OCI-LY3 (cell line): Measurements from ENCODE around the gene PCNX2.

ENCODE experiments used
- H2AFZ ChIP-seq: fragments of 200-600, 300-600 bp; shearing (Covaris generic); 2 replicates; pipeline ENCODE4 v1.6.0; 2014; ENCODE audit warnings: antibody characterized with exemption, low read depth, low read length
- H3K27ac ChIP-seq: fragments of 200-600, 300-600 bp; sonication (generic); 2 replicates; pipeline ENCODE4 v1.5.1; 2014; ENCODE audit warnings: mild to moderate bottlenecking, low read length, moderate library complexity, mixed read lengths
- H3K27me3 ChIP-seq: fragments of 200-600, 300-600 bp; sonication (generic); 2 replicates; pipeline ENCODE4 v1.6.1; 2014; ENCODE audit warnings: low read depth, low read length, mixed read lengths
- H3K36me3 ChIP-seq: fragments of 200-600, 300-600 bp; sonication (generic); replicated peaks from 2 replicates; pipeline ENCODE3; 2014; ENCODE audit warnings: low read depth, low read length, mixed read lengths
- H3K4me1 ChIP-seq: fragments of 300-600, 200-600 bp; sonication (generic); 2 replicates; pipeline ENCODE4 v1.6.1; 2014; ENCODE audit warnings: low read length, mixed read lengths
- H3K4me2 ChIP-seq: fragments of 200-600, 300-600 bp; sonication (generic); 2 replicates; pipeline ENCODE4 v1.6.1; 2014; ENCODE audit warnings: low read length, mixed read lengths
- H3K4me3 ChIP-seq: fragments of 300-600, 200-600 bp; sonication (generic); 2 replicates; pipeline ENCODE4 v1.5.1; 2014; ENCODE audit warnings: antibody characterized with exemption, mild to moderate bottlenecking, low read length, moderate library complexity
- H3K79me2 ChIP-seq: fragments of 300-600, 200-600 bp; shearing (Covaris generic); 2 replicates; pipeline ENCODE4 v1.6.1; 2014; ENCODE audit warnings: mild to moderate bottlenecking, low read length, mixed read lengths
- H3K9ac ChIP-seq: fragments of 300-600, 200-600 bp; shearing (Covaris generic); 2 replicates; pipeline ENCODE4 v1.6.0; 2014; ENCODE audit warnings: mild to moderate bottlenecking, low read length, moderate library complexity
- H3K9me3 ChIP-seq: fragments of 200-600, 300-600 bp; shearing (Covaris generic); 2 replicates; pipeline ENCODE4 v1.6.1; 2014; ENCODE audit warnings: low read length, mixed read lengths; ENCODE audit not compliant: insufficient read depth
- H4K20me1 ChIP-seq: fragments of 200-600, 300-600 bp; sonication (generic); 2 replicates; pipeline ENCODE4 v1.6.1; 2016; ENCODE audit warnings: low read length, mixed read lengths; ENCODE audit not compliant: insufficient read depth
- EZH2phosphoT487 ChIP-seq: fragments of 200-600 bp; shearing (Covaris generic); IDR thresholded peaks from 2 replicates; pipeline ENCODE4 v1.6.1; 2018; ENCODE audit warnings: antibody characterized with exemption, mixed run types, low read depth
- TF ChIP-seq, protein P1 (sequence below): fragments of 200-600, 300-600 bp; sonication (generic); IDR thresholded peaks from 2 replicates; pipeline ENCODE4 v1.5.1; 2014; ENCODE audit warnings: antibody characterized with exemption, low read length, low read depth

PCNX2 gene

DNA sequence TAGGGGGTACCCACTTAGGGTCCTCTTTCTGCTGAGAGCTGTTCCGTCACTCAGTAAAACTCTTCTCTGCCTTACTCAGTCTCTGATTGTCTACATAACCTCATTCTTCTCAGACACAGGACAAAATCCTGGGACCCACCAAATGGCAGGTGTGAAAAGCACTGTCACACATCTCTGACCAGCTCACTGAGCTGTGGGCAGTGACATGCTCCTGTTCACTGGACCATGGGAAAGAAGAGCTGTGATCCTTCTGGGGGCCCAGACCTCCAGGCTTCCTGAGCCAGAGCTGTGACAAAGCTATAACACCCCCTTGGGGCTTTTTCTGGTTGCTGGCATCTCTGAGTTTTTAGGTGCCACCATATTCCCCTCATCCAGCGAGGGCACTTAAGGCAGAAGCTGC is 229.4 kb downstream of the PCNX2 start:
- H3K4me2 ChIP-seq, result no peak overlapping the region
- no peak overlapping the region for H3K27ac ChIP-seq
- H3K4me1 ChIP-seq, result peaks cover 6% of the 10 kb centered on the region
- no peaks in the 10 kb centered on the region for H4K20me1 ChIP-seq
- peaks cover 6% of the 10 kb centered on the region for H3K36me3 ChIP-seq
- no peak overlapping the region for H3K4me3 ChIP-seq
- peaks cover 5% of the 10 kb centered on the region; the same call in 1 of the 2 replicates for H3K9me3 ChIP-seq
- no peak overlapping the region for H2AFZ ChIP-seq
- H3K79me2 ChIP-seq, result no peaks in the 10 kb centered on the region
- H3K9ac ChIP-seq, result no peak overlapping the region
- no peak for TF ChIP-seq EZH2phosphoT487
- TF ChIP-seq, protein P1, sequence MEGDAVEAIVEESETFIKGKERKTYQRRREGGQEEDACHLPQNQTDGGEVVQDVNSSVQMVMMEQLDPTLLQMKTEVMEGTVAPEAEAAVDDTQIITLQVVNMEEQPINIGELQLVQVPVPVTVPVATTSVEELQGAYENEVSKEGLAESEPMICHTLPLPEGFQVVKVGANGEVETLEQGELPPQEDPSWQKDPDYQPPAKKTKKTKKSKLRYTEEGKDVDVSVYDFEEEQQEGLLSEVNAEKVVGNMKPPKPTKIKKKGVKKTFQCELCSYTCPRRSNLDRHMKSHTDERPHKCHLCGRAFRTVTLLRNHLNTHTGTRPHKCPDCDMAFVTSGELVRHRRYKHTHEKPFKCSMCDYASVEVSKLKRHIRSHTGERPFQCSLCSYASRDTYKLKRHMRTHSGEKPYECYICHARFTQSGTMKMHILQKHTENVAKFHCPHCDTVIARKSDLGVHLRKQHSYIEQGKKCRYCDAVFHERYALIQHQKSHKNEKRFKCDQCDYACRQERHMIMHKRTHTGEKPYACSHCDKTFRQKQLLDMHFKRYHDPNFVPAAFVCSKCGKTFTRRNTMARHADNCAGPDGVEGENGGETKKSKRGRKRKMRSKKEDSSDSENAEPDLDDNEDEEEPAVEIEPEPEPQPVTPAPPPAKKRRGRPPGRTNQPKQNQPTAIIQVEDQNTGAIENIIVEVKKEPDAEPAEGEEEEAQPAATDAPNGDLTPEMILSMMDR, result no peak
- 0 out of 2 replicates have a peak, but pooled peaks cover 3% of the 10 kb centered on the region for H3K27me3 ChIP-seq

DNA sequence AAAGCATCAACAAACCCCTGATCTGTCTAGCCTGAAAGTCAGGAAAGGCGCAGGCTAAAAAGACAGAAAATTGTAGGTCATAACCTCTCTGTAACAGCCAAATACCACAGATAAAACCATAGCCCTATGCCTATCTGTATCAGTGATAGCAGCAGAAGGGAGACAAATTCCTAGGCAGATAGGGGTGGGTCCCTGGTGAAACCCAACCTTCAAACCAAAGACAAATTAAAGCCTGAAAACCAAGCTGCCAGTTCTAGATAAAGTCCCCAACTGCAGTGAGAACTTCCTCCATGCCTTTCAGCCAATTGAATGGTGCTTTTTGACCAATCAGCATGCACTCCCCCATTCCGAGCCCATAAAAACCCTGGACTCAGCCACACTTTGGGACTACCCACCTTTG is 229.8 kb downstream of the PCNX2 start:
- H2AFZ ChIP-seq, result no peak overlapping the region
- H3K27ac ChIP-seq, result no peak overlapping the region
- 0 out of 2 replicates have a peak, but pooled peaks cover 3% of the 10 kb centered on the region for H3K27me3 ChIP-seq
- no peaks in the 10 kb centered on the region for H4K20me1 ChIP-seq
- H3K79me2 ChIP-seq, result no peaks in the 10 kb centered on the region
- peaks cover 6% of the 10 kb centered on the region for H3K4me1 ChIP-seq
- no peak for TF ChIP-seq EZH2phosphoT487
- TF ChIP-seq, protein P1, result no peak
- H3K4me2 ChIP-seq, result no peak overlapping the region
- no peak overlapping the region for H3K4me3 ChIP-seq
- peaks cover 5% of the 10 kb centered on the region; the same call in 1 of the 2 replicates for H3K9me3 ChIP-seq
- no peak overlapping the region for H3K9ac ChIP-seq
- H3K36me3 ChIP-seq, result peaks cover 6% of the 10 kb centered on the region

DNA sequence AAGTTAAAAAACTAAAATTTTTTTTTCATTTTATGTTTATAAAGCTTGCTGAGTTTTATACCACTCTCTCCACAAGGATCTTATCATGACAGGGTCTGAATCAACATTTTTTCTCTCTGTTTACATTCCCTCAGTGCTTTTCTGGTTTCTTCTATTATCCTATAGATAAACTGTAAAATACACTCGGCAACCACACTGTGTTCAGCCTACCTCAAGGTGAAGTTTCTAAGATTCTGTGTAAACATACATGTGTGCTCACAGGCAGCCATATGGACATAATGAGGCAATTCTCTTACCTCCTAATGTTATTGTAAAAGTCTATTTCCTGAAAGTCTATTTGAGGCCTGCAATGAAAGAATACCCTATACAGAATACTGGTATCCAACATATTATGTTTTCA is 230.5 kb downstream of the PCNX2 start:
- Histone ChIP-seq H3K36me3 (peaks cover 6% of the 10 kb centered on the region), H3K9ac (no peak overlapping the region), H2AFZ (no peak overlapping the region), H3K79me2 (no peaks in the 10 kb centered on the region), H4K20me1 (no peaks in the 10 kb centered on the region), H3K9me3 (peaks cover 5% of the 10 kb centered on the region; the same call in 1 of the 2 replicates), H3K27ac (no peak overlapping the region), H3K4me1 (peaks cover 4% of the 10 kb centered on the region), H3K4me3 (no peak overlapping the region), H3K27me3 (0 out of 2 replicates have a peak, but pooled peaks cover 3% of the 10 kb centered on the region), H3K4me2 (no peak overlapping the region)
- no peak for TF ChIP-seq EZH2phosphoT487

DNA sequence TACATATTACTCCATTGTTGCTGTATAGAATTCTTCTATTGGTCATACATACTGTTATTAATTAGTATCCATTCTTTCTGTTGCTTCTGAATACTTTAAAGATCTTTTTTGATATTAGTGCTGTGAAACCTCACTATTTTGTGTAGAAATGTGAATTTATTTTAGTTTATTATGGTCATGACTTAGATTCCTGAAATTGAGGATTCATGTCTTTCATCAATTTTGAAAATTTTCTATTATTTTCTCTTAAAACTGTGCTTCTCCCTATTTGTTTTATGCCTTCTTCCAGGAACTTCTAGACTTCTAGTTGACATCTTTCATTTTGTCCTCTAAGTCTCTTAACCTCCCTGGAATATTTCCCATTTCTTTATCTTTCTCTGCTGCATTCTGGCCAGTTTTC is 232.1 kb downstream of the PCNX2 start:
- Histone ChIP-seq H3K36me3 (peaks cover 6% of the 10 kb centered on the region), H3K4me2 (no peak overlapping the region), H3K9me3 (peaks cover 5% of the 10 kb centered on the region; the same call in 1 of the 2 replicates), H3K27ac (no peak overlapping the region), H3K4me1 (no peaks in the 10 kb centered on the region), H3K9ac (no peak overlapping the region), H3K27me3 (0 out of 2 replicates have a peak, but pooled peaks cover 3% of the 10 kb centered on the region), H3K4me3 (no peak overlapping the region), H2AFZ (no peak overlapping the region), H4K20me1 (no peaks in the 10 kb centered on the region), H3K79me2 (no peaks in the 10 kb centered on the region)
- TF ChIP-seq EZH2phosphoT487, result no peak
- TF ChIP-seq, protein P1, result no peak
